Activated CD8-positive, alpha-beta memory T cell treated with anti-CD3 and anti-CD28 coated beads for 36 hours (primary cell): Measurements from ENCODE around the gene CELF2. TPM values are rescaled to one million over a fixed set of nuclear protein-coding genes. Genes with fewer than 3 reads are reported as not detected.
"Not testable (repeated sequence)": the region's sequence is repeated elsewhere in the genome, so short reads cannot be mapped to it uniquely, and the experiment has no call there.

Experiments
- CTCF ChIA-PET: fragments of 350-600 bp; sonication (Branson Sonifier 250); formaldehyde crosslinking; loops from one replicate; lab custom pipeline; 2021; ENCODE audit warnings: antibody characterized with exemption; lab: Charles Lee
- POLR2A ChIA-PET: fragments of 350-600 bp; sonication (Branson Sonifier 250); formaldehyde crosslinking; loops from one replicate; lab custom pipeline; 2021; ENCODE audit warnings: antibody characterized with exemption; lab: Charles Lee
- total RNA-seq, 2 experiments: library from RNA; stranded (reverse); gene quantifications; one replicate each; pipeline ENCODE4 v1.2.3, GENCODE V29; 2021

Gene CELF2
- total RNA-seq, 2 experiments from 2014 or later: 153 to 154 TPM

DNA sequence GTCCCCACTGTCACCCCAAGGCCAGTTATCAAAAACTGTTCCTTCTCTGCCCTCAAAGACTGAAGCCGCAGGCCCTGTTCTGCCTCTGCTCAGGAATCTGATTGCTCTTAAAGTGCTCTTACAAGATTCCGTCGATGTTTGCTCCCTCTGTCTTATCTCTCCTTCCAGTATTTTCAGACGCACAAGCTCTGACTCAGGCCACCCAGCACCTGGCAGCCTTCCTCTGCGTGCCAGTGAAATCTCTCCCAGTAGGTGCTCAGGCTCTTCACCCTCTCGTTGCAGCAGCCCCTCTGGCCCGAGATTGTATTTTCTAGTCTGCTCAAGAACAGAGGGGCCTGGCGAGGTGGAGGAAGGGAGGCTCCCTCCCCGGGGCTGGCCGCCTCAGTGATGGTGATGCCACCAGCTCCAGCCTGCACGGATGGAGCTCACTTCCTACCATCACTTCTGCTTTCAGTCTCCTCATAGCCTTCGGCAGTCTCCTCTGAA lies 317.5 kb downstream of the CELF2 start:
- ChIA-PET CTCF (no interaction called here), POLR2A (no interaction called here)

DNA sequence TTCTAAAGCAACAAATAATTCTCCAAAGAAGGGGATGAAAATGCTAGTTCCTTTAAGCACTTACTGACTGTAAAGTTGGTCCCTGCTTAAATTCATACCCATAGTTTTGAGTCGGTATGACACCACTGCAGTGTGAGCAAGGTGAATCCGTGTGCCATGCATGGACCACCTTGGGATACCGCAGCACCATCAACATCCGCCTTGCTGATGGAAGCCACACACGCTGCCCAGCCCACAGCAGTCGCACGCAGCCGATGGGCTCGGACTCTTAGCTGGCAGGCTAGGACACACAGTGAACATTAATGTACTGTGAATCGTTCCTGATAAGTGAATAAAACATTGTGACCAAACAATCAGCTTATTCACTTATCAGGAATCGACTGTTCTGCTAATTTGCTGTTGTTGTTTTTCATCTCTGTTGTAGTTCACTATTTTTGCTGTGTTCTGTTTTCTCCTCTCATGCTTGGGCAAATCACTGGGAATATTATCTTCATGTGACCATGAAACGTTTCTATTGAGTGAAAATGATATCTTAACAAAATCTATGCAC lies 318.3 kb downstream of the CELF2 start:
- ChIA-PET POLR2A (interaction anchor here (0.5 kb wide), 1 partner anchor 188 kb away, joined by 3 read pairs; no protein-coding TSS in a partner anchor), CTCF (no interaction called here)

DNA sequence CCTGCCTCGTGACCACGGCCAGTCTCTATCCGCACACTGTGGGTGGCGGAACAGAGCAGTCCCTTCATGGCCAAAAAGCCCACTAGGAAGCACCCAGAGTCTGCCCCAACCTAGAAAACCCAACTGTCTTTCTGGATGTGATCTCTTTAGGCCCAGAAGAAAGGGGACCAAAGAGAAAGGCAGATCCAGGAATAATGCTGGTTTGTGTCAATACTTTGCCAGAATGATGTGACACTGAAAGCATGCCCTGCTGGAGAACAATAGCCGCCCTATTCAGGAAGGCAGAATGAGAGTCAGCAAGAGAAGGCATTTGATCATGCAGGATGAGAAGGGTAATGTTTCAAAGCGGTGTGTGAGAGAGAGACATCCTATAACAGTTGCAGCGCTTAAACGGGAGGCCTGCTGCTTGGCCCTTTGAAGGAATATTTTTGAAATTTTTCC lies 319.1 kb downstream of the CELF2 start:
- CTCF ChIA-PET: no interaction called here
- POLR2A ChIA-PET: no interaction called here

DNA sequence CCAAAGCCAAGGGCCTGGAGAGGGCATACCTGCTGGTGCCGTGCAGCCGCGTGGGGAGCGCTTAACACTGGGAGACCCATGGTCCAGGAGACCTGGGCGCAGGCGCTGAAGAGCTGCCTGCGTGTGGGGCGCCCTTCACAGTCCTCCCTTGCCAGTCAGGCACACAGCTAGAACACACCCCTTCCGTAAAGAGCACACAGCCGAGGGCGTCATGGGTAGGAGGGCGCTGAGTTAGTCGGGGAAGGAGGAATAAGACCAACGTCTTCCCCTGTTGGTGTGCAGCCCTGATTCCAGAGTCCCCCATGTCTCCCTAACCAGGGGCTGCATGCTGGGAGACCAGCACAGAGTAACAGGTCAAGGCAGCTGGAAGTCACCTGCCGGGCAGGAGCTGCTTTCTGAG lies 319.8 kb downstream of the CELF2 start:
- POLR2A ChIA-PET: no interaction called here

DNA sequence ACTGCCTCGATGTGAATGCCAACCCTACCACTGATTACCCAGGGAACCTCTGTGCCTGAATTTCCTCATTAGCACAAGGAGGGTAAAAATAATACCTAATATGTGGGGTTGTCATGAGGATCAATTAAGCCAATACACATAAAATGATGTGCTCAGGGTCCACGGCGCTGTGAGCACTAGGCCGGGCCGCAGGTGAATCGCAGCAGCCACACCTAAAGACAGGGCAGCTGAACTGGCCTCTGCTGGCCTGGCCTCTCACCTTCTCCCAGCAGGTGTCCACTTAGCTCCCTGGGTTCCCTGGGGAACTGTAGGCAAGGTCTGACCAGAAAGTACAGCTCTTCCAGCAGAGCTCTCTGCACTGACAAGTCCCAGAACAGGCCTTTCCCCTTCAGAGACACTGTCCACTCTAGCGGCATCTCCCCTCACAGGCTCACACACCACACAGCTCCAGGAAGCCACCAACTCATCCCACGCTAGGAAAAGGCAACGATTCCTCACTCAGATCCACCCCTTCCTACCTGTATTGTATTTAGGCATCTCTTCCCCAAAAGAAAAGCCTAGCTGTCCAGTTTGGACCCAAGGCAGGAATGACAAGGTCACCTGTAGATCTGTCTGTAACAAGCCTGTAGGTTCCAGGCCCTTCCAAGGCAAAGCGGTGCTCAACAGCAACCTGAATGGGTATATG lies 320.6 kb downstream of the CELF2 start:
- ChIA-PET CTCF (no interaction called here), POLR2A (no interaction called here)

More for the DNA sequence above, 319.8 kb downstream of the CELF2 start:
- CTCF ChIA-PET: interaction anchor here (0.6 kb wide), 1 partner anchor 78 kb away, joined by 3 read pairs; no protein-coding TSS in a partner anchor

DNA sequence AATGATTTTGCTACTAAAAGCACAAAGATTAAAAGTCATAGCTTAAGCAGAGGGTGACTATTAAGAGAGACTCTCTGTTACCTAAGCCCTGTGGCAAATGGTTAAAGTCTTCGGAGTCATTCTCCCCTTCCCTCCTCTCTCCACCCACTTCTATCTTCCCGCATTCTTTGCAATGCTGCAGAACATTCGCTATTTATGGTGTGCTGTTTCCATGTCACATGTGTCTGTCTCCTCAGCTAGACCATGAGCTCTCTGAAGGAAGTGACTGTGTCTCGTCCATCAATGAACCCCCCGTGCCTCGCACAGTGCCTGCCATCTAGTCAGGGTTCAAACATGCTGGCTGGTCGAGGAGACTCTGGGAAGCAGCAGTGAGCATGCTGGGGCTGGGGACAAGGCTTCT lies 321.3 kb downstream of the CELF2 start:
- ChIA-PET CTCF (interaction anchor here (1.1 kb wide), 1 partner anchor 19 kb away, joined by 3 read pairs; no protein-coding TSS in a partner anchor), POLR2A (no interaction called here)

DNA sequence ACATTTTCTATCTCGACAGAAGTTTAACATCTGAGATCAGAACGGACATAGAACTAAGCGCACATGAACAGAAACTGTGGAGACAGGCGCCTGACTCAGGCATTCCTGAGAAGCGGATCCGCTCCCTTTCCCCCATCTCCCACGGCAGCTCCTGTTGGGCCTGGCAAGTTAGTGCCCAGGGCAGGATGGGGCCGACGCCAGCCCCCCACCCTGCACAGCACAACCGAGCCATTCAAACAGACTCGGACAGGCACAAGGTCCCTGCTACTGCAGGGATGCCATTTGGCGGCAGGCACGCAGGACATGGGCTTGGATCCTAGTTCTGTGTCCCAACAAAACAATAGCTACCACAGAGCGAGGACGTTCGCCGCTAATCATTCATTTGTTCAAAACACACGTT lies 322.0 kb downstream of the CELF2 start:
- CTCF ChIA-PET: interaction anchor here (1.1 kb wide), 1 partner anchor 19 kb away, joined by 3 read pairs; no protein-coding TSS in a partner anchor
- POLR2A ChIA-PET: interaction anchor here (0.6 kb wide), 2 partner anchors 84 to 119 kb away, joined by 3 to 6 read pairs; no protein-coding TSS in a partner anchor

DNA sequence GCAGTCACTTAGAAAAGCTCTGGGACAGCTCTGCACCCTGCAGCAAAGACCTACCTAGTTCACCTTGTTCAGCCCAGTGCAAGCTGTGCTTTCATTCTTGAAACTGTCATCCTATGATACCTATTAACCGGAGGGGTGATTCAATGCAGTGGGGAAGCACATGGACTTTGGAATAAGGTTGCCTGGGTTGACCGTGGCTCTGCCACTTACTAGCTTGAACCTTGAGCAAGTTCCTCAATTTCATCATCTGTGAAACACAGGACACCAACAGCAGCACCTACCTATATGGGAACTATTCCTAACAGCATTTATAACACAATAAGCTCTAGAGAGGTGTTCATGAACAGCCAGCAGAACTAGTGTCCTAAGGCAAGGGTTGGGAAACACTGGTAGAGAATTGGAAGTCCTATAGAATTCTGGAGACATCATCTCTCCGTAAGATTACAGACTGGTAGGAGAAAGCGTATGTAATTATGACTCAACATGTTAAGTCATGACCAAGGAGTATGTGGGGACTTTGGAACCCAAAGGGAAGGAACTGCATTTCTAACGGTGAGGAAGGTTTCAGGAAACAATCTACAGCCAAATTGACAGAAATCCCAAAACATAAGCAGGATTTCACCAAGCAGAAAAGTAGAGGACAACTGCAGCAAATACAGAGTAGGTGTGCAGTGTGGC lies 323.8 kb downstream of the CELF2 start:
- POLR2A ChIA-PET: no interaction called here
- CTCF ChIA-PET: no interaction called here

DNA sequence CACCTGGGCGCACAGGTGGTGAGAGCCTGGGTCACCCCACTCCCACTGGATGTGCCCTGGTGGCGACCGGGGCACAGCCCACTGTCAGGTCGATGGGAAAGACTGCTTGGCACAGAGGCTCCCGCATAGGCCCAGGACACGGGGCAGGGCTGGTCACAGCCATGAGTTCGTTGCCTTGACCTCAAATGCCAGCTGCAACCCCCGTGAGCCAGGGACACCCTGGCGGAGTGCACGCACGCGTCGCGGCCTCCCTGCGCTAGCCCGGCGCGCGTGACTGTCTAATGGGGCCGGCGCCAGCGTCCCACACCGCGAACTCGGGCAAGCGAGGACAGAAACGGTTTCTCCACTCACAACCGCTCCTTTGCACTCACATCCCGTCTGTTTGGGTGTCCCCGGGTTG lies 326.4 kb downstream of the CELF2 start:
- POLR2A ChIA-PET: no interaction called here
- CTCF ChIA-PET: no interaction called here

DNA sequence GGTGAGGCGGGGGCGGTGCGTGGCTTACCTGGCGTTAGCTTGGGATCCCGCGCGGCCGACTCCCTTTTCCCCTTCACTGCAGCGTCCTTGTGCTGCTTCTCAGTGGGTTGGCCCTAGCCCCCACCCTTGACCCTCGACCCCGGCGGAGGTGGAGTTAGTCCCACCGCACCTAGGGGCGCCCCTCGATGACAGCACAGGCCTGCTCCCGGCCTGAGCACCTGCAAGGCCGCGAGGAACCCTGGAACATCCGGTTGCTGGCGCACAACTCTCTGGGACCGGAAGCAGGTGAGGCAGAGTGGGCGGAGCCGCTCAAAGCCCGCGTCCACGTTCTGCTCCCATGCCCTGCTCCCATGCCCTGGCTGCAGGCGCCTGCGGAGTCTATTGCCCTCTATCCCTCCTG lies 326.9 kb downstream of the CELF2 start:
- ChIA-PET CTCF (no interaction called here), POLR2A (no interaction called here)

DNA sequence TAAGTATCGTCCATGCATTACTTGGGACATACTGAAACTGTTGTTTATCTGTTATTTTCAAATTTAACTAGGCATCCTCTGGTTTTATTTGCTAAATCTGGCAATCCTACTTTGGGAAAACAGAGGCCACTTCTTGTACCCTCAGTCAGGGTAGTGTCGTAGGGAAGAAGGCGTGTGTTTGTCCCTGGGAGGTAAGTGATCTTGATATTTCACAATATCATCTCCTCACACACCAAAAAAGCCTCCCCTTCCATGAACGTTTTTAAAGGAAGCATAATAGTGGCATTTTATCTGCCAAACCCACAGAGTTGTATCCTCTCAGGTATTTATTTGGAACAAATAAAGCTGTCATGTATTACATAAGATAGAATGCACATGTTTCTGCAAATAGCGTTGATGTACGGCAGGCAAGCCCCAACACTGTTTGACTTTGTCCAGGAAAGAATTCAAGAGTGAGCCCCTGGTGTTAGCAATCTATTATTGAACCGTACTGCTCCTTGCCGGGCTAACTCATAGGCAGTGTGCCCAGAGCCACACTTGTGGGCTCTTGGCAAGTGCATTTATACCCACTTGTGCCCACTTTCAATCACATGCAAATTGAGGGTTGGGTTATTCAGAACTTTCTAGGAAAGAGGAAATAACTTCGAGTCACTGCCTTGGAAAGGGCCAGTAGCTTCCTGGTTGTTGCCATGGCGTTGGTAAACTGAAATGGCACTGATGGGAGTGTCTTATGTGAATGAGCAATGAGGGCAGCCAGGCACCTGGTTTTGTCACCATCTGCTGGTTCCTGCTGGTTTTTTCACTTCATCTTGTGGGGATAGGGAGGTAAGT lies 327.8 kb downstream of the CELF2 start:
- POLR2A ChIA-PET: no interaction called here
- CTCF ChIA-PET: no interaction called here

DNA sequence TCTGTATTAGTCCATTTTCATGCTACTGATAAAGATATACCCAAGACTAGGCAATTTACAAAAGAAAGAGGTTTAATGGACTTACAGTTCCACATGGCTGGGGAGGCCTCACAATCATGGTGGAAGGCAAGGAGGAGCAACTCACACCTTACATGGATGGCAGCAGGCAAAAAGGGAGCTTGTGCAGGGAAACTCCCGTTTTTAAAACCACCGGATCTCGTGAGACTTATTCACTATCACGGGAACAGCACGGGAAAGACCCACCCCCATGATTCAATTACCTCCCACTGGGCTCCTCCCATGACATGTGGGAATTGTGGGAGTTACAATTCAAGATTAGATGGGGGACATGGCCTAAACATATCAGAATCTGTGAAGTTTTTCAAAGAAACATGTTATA lies 329.9 kb downstream of the CELF2 start:
- POLR2A ChIA-PET, CTCF ChIA-PET: not testable (repeated sequence)

DNA sequence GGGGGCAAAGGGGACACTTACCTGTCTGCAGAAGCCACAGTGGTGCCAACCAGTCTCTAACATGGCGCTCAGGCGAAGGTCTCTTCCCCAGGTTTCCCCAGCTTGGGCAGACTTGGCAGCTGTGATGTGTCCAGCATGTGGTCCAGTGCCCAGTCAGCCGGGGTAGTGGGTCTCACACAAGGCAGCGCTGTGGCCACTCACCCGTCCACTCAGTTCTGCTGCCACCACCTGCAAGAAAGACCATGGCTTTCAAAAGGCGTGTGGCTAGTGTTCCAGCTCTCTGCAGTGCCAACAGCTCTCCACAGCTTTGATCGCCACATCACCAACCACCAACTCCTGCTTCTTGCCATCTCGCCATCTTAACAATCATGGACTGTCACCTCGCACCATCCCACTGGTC lies 334.1 kb downstream of the CELF2 start:
- CTCF ChIA-PET: no interaction called here

DNA sequence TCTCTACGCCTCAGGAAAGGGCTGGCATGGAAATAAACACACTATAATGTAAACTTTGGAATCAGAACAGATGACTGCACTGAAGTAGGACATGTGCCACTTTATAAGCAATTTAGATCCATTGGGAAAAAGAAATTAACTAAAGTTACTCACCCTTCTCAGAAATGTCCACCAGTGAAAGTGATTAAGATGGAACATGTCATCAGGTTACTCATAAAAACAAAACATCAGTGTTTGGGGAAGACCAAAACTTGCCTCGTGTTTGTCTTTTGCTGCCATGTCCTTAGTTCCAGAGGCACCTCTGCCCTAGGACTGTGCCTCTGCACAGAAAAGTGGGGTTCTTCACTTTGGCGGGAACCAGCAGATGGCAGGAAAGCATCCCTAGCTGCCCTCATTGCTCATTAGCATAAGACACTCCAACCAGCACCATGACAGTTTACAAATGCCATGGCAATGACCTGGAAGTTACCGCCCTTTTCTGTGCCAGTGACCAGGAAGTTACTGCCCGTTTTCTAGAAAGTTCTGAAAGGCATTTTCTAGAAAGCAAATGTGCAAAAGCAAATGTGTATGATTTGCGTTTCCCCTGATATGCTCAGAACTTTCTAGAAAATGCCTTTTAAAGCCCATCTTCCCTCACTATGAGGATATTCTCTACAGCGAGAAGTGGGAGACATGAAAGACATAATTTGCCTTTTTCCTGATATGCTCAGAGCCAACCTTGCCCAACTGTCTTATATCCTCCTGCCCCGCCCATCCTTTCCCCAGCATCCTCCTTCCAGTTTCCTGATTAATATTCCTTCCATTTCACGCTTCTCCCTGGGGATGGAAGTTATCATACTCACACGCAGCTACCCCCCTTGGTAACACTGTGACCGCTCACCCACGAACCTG lies 335.6 kb downstream of the CELF2 start:
- ChIA-PET POLR2A (no interaction called here), CTCF (no interaction called here)

More for the DNA sequence above, 334.1 kb downstream of the CELF2 start:
- POLR2A ChIA-PET: no interaction called here

DNA sequence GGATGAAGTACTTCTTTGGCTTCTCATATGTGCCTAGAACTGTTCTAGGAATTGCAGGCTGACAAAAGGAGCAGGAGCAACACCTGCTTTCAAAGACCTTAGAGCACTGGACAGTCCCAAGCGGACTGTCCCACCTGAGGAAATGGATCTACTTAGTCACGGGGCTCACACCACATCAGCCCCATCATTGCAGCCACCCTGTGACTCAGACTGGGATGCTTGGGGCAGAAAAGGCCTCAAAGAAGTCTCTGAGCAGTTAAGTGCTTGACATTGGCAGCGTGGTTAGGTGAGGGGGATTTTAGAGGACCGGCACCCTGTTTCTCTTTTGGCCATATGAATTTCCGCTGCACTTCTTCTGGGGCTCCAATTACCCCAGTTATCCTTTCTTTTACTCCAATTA lies 337.2 kb downstream of the CELF2 start:
- POLR2A ChIA-PET: no interaction called here
- CTCF ChIA-PET: no interaction called here

DNA sequence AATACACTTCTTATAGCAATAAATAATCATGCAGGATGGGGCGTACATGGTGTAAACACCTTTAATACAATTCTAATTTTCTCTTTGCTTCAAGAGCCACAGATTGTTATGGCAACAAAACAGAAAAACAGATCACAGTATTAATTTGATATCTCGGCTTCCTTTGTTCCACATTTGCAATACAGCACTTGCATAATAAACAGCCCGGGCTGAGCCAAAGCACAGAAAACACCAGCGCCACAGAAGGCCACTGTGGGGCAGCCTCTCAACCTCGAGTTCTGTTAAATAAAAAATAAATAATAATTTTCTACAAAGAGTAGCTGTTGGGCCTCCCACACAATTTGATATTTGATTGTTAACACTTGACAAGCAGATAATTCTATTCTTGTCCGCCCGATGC lies 337.9 kb downstream of the CELF2 start:
- ChIA-PET CTCF (interaction anchor here (0.6 to 1.0 kb wide), 2 partner anchors 14 to 71 kb away, joined by 3 to 4 read pairs; no protein-coding TSS in a partner anchor), POLR2A (no interaction called here)

DNA sequence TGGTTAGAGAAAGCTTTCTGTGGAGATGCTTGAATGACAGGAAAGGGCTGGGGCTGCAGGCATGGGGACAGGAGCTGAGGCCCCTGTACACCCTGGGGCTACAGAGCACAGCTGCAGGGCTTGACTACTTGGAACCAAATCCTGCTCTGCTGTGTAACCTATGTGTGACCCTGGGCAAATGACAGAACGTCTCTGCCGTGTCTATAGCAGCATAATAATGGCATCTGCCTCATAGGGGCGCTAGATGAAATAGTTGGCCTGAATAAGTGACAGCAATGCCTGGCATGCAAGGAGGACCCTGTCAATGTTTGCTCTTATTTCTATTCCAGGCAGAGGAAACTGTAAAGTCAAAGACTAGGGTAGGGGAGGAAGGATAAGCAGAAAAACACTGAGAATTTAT lies 339.8 kb downstream of the CELF2 start:
- CTCF ChIA-PET: no interaction called here
- POLR2A ChIA-PET: no interaction called here

DNA sequence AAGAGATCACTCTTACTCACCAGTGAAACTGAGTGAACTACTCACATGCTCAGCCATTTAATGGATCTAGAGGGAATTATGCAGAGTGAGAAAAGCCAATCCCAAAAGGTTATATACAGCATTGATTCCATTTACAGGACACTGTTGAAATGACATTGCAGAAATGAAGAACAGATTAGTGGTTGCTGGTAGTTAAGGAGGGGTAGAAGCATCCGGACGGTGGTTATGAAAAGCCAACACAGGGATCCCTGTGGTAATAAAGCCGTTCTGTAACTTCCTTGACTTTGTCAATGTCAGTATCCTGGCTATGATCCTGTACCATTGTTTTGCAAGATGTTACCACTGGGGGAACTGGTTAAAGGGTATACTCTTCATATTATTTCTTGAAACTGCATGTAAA lies 340.3 kb downstream of the CELF2 start:
- ChIA-PET POLR2A (no interaction called here), CTCF (no interaction called here)
